ENCODE results near the gene MYOG. TPM values are rescaled to one million over a fixed set of nuclear protein-coding genes. Genes with fewer than 3 reads are reported as not detected.

The MYOG gene
- total RNA-seq, 4 donors from 2014 or later: not detected

GRCh38 chr1:203049576-203050180 is 36.1 kb downstream of the MYOG start:
- TF ChIP-seq EP300 (IDR thresholded peaks at IDR 0.05) (no peak), POLR2A (IDR thresholded peaks at IDR 0.05; ENCODE audit: low read depth) (no peak), POLR2AphosphoS5 (IDR thresholded peaks at IDR 0.05) (no peak)
- TF ChIP-seq, protein P1, sequence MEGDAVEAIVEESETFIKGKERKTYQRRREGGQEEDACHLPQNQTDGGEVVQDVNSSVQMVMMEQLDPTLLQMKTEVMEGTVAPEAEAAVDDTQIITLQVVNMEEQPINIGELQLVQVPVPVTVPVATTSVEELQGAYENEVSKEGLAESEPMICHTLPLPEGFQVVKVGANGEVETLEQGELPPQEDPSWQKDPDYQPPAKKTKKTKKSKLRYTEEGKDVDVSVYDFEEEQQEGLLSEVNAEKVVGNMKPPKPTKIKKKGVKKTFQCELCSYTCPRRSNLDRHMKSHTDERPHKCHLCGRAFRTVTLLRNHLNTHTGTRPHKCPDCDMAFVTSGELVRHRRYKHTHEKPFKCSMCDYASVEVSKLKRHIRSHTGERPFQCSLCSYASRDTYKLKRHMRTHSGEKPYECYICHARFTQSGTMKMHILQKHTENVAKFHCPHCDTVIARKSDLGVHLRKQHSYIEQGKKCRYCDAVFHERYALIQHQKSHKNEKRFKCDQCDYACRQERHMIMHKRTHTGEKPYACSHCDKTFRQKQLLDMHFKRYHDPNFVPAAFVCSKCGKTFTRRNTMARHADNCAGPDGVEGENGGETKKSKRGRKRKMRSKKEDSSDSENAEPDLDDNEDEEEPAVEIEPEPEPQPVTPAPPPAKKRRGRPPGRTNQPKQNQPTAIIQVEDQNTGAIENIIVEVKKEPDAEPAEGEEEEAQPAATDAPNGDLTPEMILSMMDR (IDR thresholded peaks at IDR 0.05): no peak
- Histone ChIP-seq H3K27ac (replicated peaks in 1 of 4) (no peak overlapping the region), H3K27me3 (no peaks in the 10 kb centered on the region), H3K4me1 (peaks cover 10 to 21% (median 17%) of the 10 kb centered on the region in 4 donors), H3K9me3 (no peaks in the 10 kb centered on the region), H3K4me3 (no peak overlapping the region), H3K36me3 (peaks cover 0 to 9% (median 0%) of the 10 kb centered on the region in 4 donors)
- DNase-seq (ENCODE audit: extremely low spot score): no peak
- intact Hi-C loops (cut with DNase I): no loop called here
- 94% methylated on average over 11 of the region's 14 CpGs for WGBS

GRCh38 chr1:203049077-203049476 is 36.7 kb downstream of the MYOG start:
- H3K4me1 ChIP-seq: peaks cover 10 to 21% (median 17%) of the 10 kb centered on the region in 4 donors

DNA sequence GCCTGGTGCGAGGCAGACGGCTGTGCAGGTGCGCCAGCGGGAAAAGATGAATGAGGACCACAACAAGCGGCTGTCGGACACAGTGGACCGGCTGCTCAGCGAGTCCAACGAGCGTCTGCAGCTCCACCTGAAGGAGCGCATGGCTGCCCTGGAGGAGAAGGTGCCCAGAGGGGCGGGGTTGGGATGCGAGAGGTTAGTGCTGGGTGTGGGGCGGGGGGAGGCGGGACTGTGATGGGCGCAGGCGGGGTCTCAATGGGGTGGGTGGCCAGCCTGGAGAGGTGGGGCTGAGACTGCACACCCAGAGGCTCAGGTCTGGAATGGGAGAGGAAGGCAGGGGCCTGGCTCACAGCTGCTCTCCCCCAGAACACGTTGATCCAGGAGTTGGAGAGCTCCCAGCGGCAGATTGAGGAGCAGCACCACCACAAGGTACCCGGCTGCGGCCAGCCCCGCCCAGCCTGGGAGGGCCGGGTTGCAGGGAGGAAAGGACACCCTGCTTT is 37.2 kb downstream of the MYOG start:
- H3K4me1 ChIP-seq: peaks cover 10 to 21% (median 17%) of the 10 kb centered on the region in 4 donors
- no peak overlapping the region for H3K4me3 ChIP-seq
- intact Hi-C loops (cut with DNase I): no loop called here

More at GRCh38 chr1:203049077-203049476, 36.7 kb downstream of the MYOG start:
- Histone ChIP-seq H3K36me3 (peaks cover 0 to 9% (median 0%) of the 10 kb centered on the region in 4 donors), H3K27ac (replicated peaks in 1 of 4) (no peak overlapping the region), H3K4me3 (no peak overlapping the region), H3K27me3 (no peaks in the 10 kb centered on the region), H3K9me3 (no peaks in the 10 kb centered on the region)
- intact Hi-C loops (cut with DNase I): no loop called here
- no peak for DNase-seq (ENCODE audit: extremely low spot score)
- TF ChIP-seq EP300 (IDR thresholded peaks at IDR 0.05): no peak
- TF ChIP-seq, protein P1 (IDR thresholded peaks at IDR 0.05): no peak
- TF ChIP-seq POLR2A (IDR thresholded peaks at IDR 0.05; ENCODE audit: low read depth): no peak
- WGBS: 94% methylated on average over 4 of the region's 4 CpGs

DNA sequence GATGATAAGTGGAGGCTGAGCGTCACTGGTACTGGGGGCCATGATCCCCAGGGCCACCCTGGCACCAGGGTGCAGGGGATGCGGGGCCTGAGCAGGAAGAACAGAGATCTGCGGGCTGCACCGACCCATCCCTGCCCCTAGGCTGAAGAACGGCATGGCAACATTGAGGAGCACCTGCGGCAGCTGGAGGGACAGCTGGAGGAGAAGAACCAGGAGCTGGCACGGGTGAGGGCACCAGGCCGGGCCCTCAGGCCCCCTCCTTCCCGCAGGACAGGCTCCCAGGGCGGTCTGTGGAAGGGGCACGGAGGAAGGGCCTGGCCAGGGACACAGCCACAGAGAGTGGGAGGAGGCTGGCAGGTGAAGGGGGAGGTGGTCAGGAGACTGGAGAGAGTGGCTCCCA is 37.7 kb downstream of the MYOG start:
- Histone ChIP-seq H3K4me1 (peaks cover 10 to 21% (median 17%) of the 10 kb centered on the region in 4 donors), H3K36me3 (peaks cover 0 to 9% (median 0%) of the 10 kb centered on the region in 4 donors), H3K9me3 (no peaks in the 10 kb centered on the region), H3K4me3 (no peak overlapping the region), H3K27me3 (no peaks in the 10 kb centered on the region), H3K27ac (replicated peaks in 1 of 4) (no peak overlapping the region)
- intact Hi-C loops (cut with DNase I): no loop called here
- no peak for DNase-seq (ENCODE audit: extremely low spot score)
- TF ChIP-seq, protein P1 (IDR thresholded peaks at IDR 0.05): no peak
- no peak for TF ChIP-seq POLR2AphosphoS5 (IDR thresholded peaks at IDR 0.05)
- TF ChIP-seq POLR2A (IDR thresholded peaks at IDR 0.05; ENCODE audit: low read depth): no peak
- TF ChIP-seq EP300 (IDR thresholded peaks at IDR 0.05): no peak
- WGBS: 95% methylated on average over 11 of the region's 11 CpGs

More for the DNA sequence above, 37.2 kb downstream of the MYOG start:
- TF ChIP-seq, protein P1 (IDR thresholded peaks at IDR 0.05): no peak
- TF ChIP-seq POLR2A (IDR thresholded peaks at IDR 0.05; ENCODE audit: low read depth) (no peak), EP300 (IDR thresholded peaks at IDR 0.05) (no peak), POLR2AphosphoS5 (IDR thresholded peaks at IDR 0.05) (no peak)
- Histone ChIP-seq H3K9me3 (no peaks in the 10 kb centered on the region), H3K27ac (replicated peaks in 1 of 4) (no peak overlapping the region), H3K27me3 (no peaks in the 10 kb centered on the region), H3K36me3 (peaks cover 0 to 9% (median 0%) of the 10 kb centered on the region in 4 donors)
- WGBS: 87% methylated on average over 16 of the region's 23 CpGs
- no peak for DNase-seq (ENCODE audit: extremely low spot score)

Measured in esophagus muscularis mucosa (tissue), 4 donors.